Endothelial cell of umbilical vein (primary cell): ENCODE results near the gene TTF2. TPM values are rescaled to one million over a fixed set of nuclear protein-coding genes. Genes with fewer than 3 reads are reported as not detected.

Experiments used
- microRNA counts: library from miRNA; unstranded; fragments of <30 nt; microRNA quantifications from one replicate; lab custom pipeline; 2016
- microRNA-seq: library from miRNA; unstranded; fragments of <30 nt; microRNA quantifications from one replicate; pipeline ENCODE4 v1.2.0, GENCODE V29; 2021; ENCODE audit warnings: borderline number of aligned reads, borderline replicate concordance
- polyA plus RNA-seq, 4 experiments: library from polyadenylated mRNA; depleted of rRNA in 3 of 4; stranded (reverse) in 3 of 4; unstranded in 1 of 4; fragments of >200 nt; gene quantifications; 2 replicates each; pipeline versions ENCODE4 v1.2.1 to v1.2.3, GENCODE V29; 2011 to 2012; ENCODE audit warnings: missing spikeins in 1 of 4
- small RNA-seq: library from RNA; depleted of rRNA; stranded (forward); fragments of <200 nt; gene quantifications from one replicate; pipeline ENCODE3, GENCODE V24; 2012; ENCODE audit warnings: low replicate concordance, low read depth; ENCODE audit not compliant: insufficient read depth, insufficient read length
- total RNA-seq: library from RNA; stranded (reverse); gene quantifications from 2 replicates; pipeline ENCODE4 v1.2.3, GENCODE V29; 2021

TTF2 gene
- total and polyA plus RNA-seq, 2 donors (not counting 3 experiments of a cell fraction or from before 2014, with no cell fraction given): 8.8 to 44.4 TPM

MicroRNAs within 50 kb of the gene (microRNA counts, 767-probe panel; counts per million panel counts)
- microRNA hsa-miR-942 (lab: Ali Mortazavi, UCI): 723 counts per million, percentile 96 among the panel's probes with 10 or more counts

Small RNA genes lying within 50 kb of the gene (microRNA-seq; reads per million reads assigned to microRNA genes)
- gene MIR942: 36.9 reads per million, percentile 42 among the genes with 10 or more reads in this experiment

Small RNA genes lying within 50 kb of the gene (small RNA-seq; reads per million reads assigned to genes)
- gene MIR942: 6.3 reads per million, percentile 46 among the genes with 10 or more reads in this experiment

Other genes with a start within 250 kb of the TTF2 start
- 60.7 and 71.6 TPM in 2 replicates for gene PTGFRN, start 150.4 kb upstream of the TTF2 start, total RNA-seq
- gene PTGFRN, start 150.4 kb upstream of the TTF2 start, polyA plus RNA-seq: 30.6 and 39.6 TPM in 2 replicates
- gene CD101, start 58.6 kb upstream of the TTF2 start, total RNA-seq: 0.30 and 0.97 TPM in 2 replicates
- 0.04 and 0.48 TPM in 2 replicates for gene CD101, start 58.6 kb upstream of the TTF2 start, polyA plus RNA-seq
- 2.9 and 3.3 TPM in 2 replicates for gene TRIM45, start 61.4 kb downstream of the TTF2 start, total RNA-seq
- gene TRIM45, start 61.4 kb downstream of the TTF2 start, polyA plus RNA-seq: 3.1 TPM in 2 replicates
- not detected in 2 replicates for gene VTCN1, start 150.6 kb downstream of the TTF2 start, total RNA-seq
- not detected in 2 replicates for gene VTCN1, start 150.6 kb downstream of the TTF2 start, polyA plus RNA-seq